ENCODE measurements around the gene IQCB1. TPM values are rescaled to one million over a fixed set of nuclear protein-coding genes. Genes with fewer than 3 reads are reported as not detected.

IQCB1 gene
- total RNA-seq, 5 donors from 2014 or later (not counting 1 experiment from before 2014, with no cell fraction given): 24.9 to 44.5 (median 25.9) TPM

DNA sequence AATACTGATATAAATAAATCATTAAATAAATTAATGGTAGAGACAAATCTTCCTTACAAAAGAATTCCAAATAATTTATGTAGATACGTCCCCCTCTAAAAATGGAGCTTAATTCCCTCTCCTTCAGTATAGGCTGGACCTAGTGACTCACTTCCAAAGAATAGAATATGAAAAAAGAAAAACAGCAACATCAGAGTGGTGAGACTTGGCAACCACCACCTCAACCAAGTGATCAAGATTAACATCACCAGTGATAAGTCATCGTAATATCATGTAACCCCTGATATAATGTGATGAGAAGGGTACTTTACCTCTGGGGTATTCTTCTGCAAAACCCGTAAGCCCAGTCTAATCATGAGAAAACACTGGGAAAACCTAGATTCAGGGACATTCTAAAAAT lies 98.7 kb downstream of the IQCB1 start:
- Mint-ChIP-seq H3K27ac (no peak overlapping the region), H3K27me3 (no peaks in the 10 kb centered on the region), H3K4me1 (peaks cover 54 to 66% (median 60%) of the 10 kb centered on the region in 3 donors), H3K36me3 (peaks cover 40% of the 10 kb centered on the region), H3K9me3 (no peaks in the 10 kb centered on the region), H3K4me3 (no peak overlapping the region)
- CTCF ChIA-PET: interaction anchor here in 1 of 2 donors (0.6 kb wide), 1 partner anchor 21 kb away, joined by 6 read pairs; no protein-coding TSS in a partner anchor
- WGBS (ENCODE audit: insufficient coverage): no CpG with 5 or more reads among the region's 3 CpGs
- Histone ChIP-seq H3K4me1 (ENCODE audit: control insufficient read depth in 1 of 2, extremely low read depth in 1 of 2, insufficient read depth in 2 of 2, low read length in 2 of 2) (peaks cover 0 to 2% of the 10 kb centered on the region in 2 experiments), H3K9me3 (no peaks in the 10 kb centered on the region), H3K4me3 (ENCODE audit: control insufficient read depth in 1 of 2, extremely low read depth in 1 of 2, low read length in 1 of 2) (no peak overlapping the region), H3K27ac (ENCODE audit: low read length) (no peak overlapping the region), H3K36me3 (ENCODE audit: control insufficient read depth in 2 of 2, extremely low read depth in 1 of 2, insufficient read depth in 1 of 2, low read length in 1 of 2) (peaks cover 0 to 4% of the 10 kb centered on the region in 2 donors), H3K27me3 (replicated peaks in 1 of 2; ENCODE audit: control insufficient read depth in 2 of 2, extremely low read depth in 1 of 2, insufficient read depth in 2 of 2, low read length in 1 of 2) (no peaks in the 10 kb centered on the region)
- DNase-seq (no peak), ATAC-seq (replicated peaks in 1 of 4) (no peak)
- POLR2A ChIA-PET: interaction anchor here in 1 of 2 donors (0.7 kb wide), 1 partner anchor 9 kb away, joined by 3 read pairs; no protein-coding TSS in a partner anchor

DNA sequence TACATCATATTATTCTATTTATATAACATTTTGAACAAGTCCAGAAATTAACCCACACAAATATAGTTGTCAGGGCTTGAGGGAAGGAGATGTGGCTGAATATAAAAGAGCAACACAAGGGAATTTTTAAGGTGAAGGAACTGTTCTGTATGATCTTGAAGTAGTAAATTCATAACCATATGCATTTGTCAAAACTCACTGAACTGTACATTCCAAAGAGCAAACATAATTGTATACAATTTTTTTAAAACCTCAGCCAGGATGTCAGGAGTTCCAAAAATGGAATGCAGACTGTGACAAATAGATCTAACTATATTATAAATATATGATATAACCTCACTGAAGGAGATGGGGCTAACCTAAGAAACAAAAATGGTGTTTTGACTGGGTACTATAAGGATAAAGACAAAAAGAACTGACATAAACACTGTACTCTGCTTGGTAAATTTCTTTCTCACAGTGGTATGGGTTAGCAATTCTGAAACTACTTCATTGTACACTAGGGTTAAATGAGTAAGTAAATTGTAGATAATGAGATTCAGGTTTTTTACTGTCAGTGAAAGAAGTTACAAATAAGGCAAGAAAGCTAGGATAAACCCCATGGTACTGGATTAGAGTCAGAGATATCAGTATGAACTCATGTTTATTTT lies 99.7 kb downstream of the IQCB1 start:
- peaks cover 52 to 61% (median 55%) of the 10 kb centered on the region in 3 donors for H3K4me1 Mint-ChIP-seq

DNA sequence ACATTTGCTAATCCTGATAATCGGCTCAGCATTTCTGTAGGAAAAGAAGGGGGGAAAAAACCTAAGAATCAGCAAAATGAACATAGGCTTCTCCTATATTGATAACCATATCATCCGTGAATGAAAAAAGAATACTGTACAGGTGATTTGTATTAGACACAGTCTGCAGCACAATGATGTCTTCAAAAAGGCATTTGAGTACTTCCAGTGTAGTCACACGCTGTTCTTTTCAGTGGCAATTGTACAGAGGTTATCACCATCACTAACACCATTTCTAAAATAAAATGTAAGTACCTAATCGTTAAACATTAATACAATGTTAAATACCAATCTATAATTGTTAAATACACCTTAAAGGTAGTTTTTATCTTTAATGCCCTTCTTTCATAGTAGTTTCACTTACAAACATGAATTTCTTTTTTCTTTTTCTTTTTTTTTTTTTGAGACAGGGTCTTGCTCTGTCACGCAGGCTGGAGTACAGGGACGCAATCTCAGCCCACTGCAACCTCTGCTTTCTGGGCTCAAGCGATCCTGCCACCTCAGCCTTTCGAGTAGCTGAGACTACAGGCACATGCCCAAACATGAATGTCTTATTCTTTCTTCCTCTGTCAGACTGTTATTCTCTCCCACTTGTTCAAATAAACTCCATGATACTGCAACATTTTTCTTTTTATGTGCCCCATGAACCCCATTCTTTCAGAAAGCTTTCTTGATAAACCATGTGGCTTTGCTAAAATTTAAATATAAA lies 103.7 kb downstream of the IQCB1 start:
- no peak for ATAC-seq (replicated peaks in 1 of 4)
- H3K27me3 Mint-ChIP-seq: no peaks in the 10 kb centered on the region
- WGBS (ENCODE audit: insufficient coverage): 100% methylated on average over 4 of the region's 8 CpGs
- POLR2A ChIA-PET: no interaction called here
- CTCF ChIA-PET: interaction anchor here in 1 of 2 donors (0.6 kb wide), 1 partner anchor 9 kb away, joined by 3 read pairs; no protein-coding TSS in a partner anchor
- Histone ChIP-seq H3K4me3 (ENCODE audit: control insufficient read depth in 1 of 2, extremely low read depth in 1 of 2, low read length in 1 of 2) (no peak overlapping the region), H3K36me3 (ENCODE audit: control insufficient read depth in 2 of 2, extremely low read depth in 1 of 2, insufficient read depth in 1 of 2, low read length in 1 of 2) (peaks cover 0 to 30% of the 10 kb centered on the region in 2 donors), H3K4me1 (ENCODE audit: control insufficient read depth in 1 of 2, extremely low read depth in 1 of 2, insufficient read depth in 2 of 2, low read length in 2 of 2) (no peaks in the 10 kb centered on the region), H3K27ac (ENCODE audit: low read length) (no peak overlapping the region), H3K9me3 (no peaks in the 10 kb centered on the region), H3K27me3 (replicated peaks in 1 of 2; ENCODE audit: control insufficient read depth in 2 of 2, extremely low read depth in 1 of 2, insufficient read depth in 2 of 2, low read length in 1 of 2) (no peaks in the 10 kb centered on the region)
- H3K4me1 Mint-ChIP-seq: peaks cover 25 to 32% (median 28%) of the 10 kb centered on the region in 3 donors
- no peak overlapping the region for H3K27ac Mint-ChIP-seq
- no peak overlapping the region for H3K4me3 Mint-ChIP-seq
- H3K9me3 Mint-ChIP-seq: no peaks in the 10 kb centered on the region
- H3K36me3 Mint-ChIP-seq: peaks cover 47% of the 10 kb centered on the region
- no peak for DNase-seq

More for the DNA sequence above, 99.7 kb downstream of the IQCB1 start:
- ChIA-PET POLR2A (interaction anchor here (0.5 to 1.4 kb wide), 2 partner anchors 13 to 28 kb away, joined by 3 to 7 read pairs; no protein-coding TSS in a partner anchor), CTCF (no interaction called here)
- Mint-ChIP-seq H3K27me3 (no peaks in the 10 kb centered on the region), H3K9me3 (no peaks in the 10 kb centered on the region), H3K36me3 (peaks cover 43% of the 10 kb centered on the region), H3K27ac (no peak overlapping the region), H3K4me3 (no peak overlapping the region)
- Histone ChIP-seq H3K4me3 (ENCODE audit: control insufficient read depth in 1 of 2, extremely low read depth in 1 of 2, low read length in 1 of 2) (no peak overlapping the region), H3K9me3 (no peaks in the 10 kb centered on the region), H3K4me1 (ENCODE audit: control insufficient read depth in 1 of 2, extremely low read depth in 1 of 2, insufficient read depth in 2 of 2, low read length in 2 of 2) (peaks cover 0 to 2% of the 10 kb centered on the region in 2 experiments), H3K36me3 (ENCODE audit: control insufficient read depth in 2 of 2, extremely low read depth in 1 of 2, insufficient read depth in 1 of 2, low read length in 1 of 2) (peaks cover 0 to 9% of the 10 kb centered on the region in 2 donors), H3K27ac (ENCODE audit: low read length) (no peak overlapping the region), H3K27me3 (replicated peaks in 1 of 2; ENCODE audit: control insufficient read depth in 2 of 2, extremely low read depth in 1 of 2, insufficient read depth in 2 of 2, low read length in 1 of 2) (no peaks in the 10 kb centered on the region)
- ATAC-seq (replicated peaks in 1 of 4) (no peak), DNase-seq (no peak)

DNA sequence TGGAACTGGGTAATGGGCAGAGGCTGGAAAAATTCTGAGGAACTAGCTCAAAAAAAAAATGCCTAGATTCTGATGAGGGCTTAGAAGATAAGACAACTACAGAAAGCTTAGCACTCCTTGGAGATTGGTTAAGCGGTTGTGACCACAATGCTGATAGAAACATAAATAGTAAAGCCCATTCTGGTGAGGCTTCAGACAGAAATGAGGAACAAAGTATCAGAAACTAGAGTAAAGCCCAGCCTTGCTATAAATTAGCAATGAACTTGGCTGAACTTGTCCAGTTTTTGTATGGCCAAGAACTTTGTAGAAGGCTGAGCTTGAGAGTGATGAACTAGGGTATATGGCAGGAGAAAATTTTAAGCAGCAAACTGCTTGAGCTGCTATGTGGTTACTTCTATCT lies 110.7 kb downstream of the IQCB1 start:
- no peak overlapping the region for H3K27ac Mint-ChIP-seq

DNA sequence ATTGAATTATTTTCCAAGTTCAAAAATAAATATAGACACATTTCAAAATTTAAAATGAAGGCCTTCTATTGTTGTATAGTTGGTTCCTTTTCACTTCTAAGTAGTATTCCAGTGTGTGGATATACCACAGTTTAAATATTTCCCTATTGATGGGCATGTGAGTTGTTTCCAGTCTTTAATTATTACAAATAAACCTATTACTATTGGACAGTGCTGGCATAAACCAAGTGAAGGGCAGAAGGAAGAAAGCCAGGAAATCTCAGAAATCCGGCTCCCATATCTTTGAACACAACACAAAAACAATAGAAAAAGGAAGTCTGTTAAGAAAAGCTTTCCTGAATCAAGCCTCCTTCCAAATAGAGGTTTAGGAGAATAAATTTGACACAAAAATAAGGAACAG lies 111.4 kb downstream of the IQCB1 start:
- Mint-ChIP-seq H3K27ac (no peak overlapping the region), H3K4me3 (no peak overlapping the region), H3K27me3 (no peaks in the 10 kb centered on the region), H3K9me3 (no peaks in the 10 kb centered on the region), H3K36me3 (peaks cover 68% of the 10 kb centered on the region), H3K4me1 (peaks cover 7 to 9% (median 8%) of the 10 kb centered on the region in 3 donors)
- Histone ChIP-seq H3K4me1 (ENCODE audit: control insufficient read depth in 1 of 2, extremely low read depth in 1 of 2, insufficient read depth in 2 of 2, low read length in 2 of 2) (peaks cover 0 to under 1% of the 10 kb centered on the region in 2 experiments), H3K27ac (ENCODE audit: low read length) (no peak overlapping the region), H3K27me3 (replicated peaks in 1 of 2; ENCODE audit: control insufficient read depth in 2 of 2, extremely low read depth in 1 of 2, insufficient read depth in 2 of 2, low read length in 1 of 2) (no peaks in the 10 kb centered on the region), H3K36me3 (ENCODE audit: control insufficient read depth in 2 of 2, extremely low read depth in 1 of 2, insufficient read depth in 1 of 2, low read length in 1 of 2) (peaks cover 0 to 62% of the 10 kb centered on the region in 2 donors), H3K4me3 (ENCODE audit: control insufficient read depth in 1 of 2, extremely low read depth in 1 of 2, low read length in 1 of 2) (no peak overlapping the region), H3K9me3 (no peaks in the 10 kb centered on the region)
- DNase-seq: no peak
- no CpG with 5 or more reads among the region's 1 CpG for WGBS (ENCODE audit: insufficient coverage)
- CTCF ChIA-PET: no interaction called here
- no peak for ATAC-seq (replicated peaks in 1 of 4)
- POLR2A ChIA-PET: interaction anchor here in 1 of 2 donors (1.2 kb wide), 1 partner anchor 25 kb away, joined by 4 read pairs; no protein-coding TSS in a partner anchor

More for the DNA sequence above, 110.7 kb downstream of the IQCB1 start:
- Mint-ChIP-seq H3K36me3 (peaks cover 71% of the 10 kb centered on the region), H3K9me3 (no peaks in the 10 kb centered on the region), H3K27me3 (no peaks in the 10 kb centered on the region), H3K4me1 (peaks cover 4 to 6% (median 4%) of the 10 kb centered on the region in 3 donors), H3K4me3 (no peak overlapping the region)
- ATAC-seq (replicated peaks in 1 of 4) (no peak), DNase-seq (no peak)
- ChIA-PET CTCF (interaction anchor here in 1 of 2 donors (0.6 kb wide), 1 partner anchor 781 kb away, joined by 4 read pairs; no protein-coding TSS in a partner anchor), POLR2A (interaction anchor here in 1 of 2 donors (1.2 kb wide), 1 partner anchor 24 kb away, joined by 4 read pairs; no protein-coding TSS in a partner anchor)
- peaks cover 0 to 69% of the 10 kb centered on the region in 2 donors for H3K36me3 ChIP-seq (ENCODE audit: control insufficient read depth in 2 of 2, extremely low read depth in 1 of 2, insufficient read depth in 1 of 2, low read length in 1 of 2)
- no peaks in the 10 kb centered on the region for H3K4me1 ChIP-seq (ENCODE audit: control insufficient read depth in 1 of 2, extremely low read depth in 1 of 2, insufficient read depth in 2 of 2, low read length in 2 of 2)
- no peak overlapping the region for H3K27ac ChIP-seq (ENCODE audit: low read length)
- H3K27me3 ChIP-seq (replicated peaks in 1 of 2; ENCODE audit: control insufficient read depth in 2 of 2, extremely low read depth in 1 of 2, insufficient read depth in 2 of 2, low read length in 1 of 2): no peaks in the 10 kb centered on the region
- WGBS (ENCODE audit: insufficient coverage): 88% methylated on average over 1 of the region's 1 CpG
- no peak overlapping the region for H3K4me3 ChIP-seq (ENCODE audit: control insufficient read depth in 1 of 2, extremely low read depth in 1 of 2, low read length in 1 of 2)
- H3K9me3 ChIP-seq: no peaks in the 10 kb centered on the region

DNA sequence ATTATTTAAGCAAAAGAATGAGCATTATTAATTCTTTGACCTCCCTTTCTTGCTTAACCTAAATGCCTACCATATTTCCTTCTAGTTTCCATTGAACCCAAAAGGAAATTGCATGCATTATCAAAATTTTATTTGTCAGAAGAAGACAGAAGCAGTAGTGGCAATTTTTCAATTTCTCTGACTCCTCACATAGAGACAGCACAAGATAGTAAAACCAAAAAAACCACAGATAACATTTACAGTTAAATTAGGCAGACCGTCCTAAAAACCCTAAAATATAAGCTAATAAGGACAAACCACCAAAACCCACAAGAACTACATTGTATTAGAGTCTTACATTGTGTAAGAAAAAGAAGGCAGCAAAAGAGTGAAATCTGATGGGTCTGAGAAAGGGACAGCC lies 112.4 kb downstream of the IQCB1 start:
- no CpG with 5 or more reads among the region's 1 CpG for WGBS (ENCODE audit: insufficient coverage)
- no peaks in the 10 kb centered on the region for H3K9me3 ChIP-seq
- ChIA-PET POLR2A (interaction anchor here in 1 of 2 donors (0.5 to 0.6 kb wide), 3 partner anchors 12 to 1625 kb away, joined by 3 to 14 read pairs (median 3); no protein-coding TSS in a partner anchor), CTCF (no interaction called here)
- ATAC-seq (replicated peaks in 1 of 4) (no peak), DNase-seq (no peak)
- Mint-ChIP-seq H3K36me3 (peaks cover 68% of the 10 kb centered on the region), H3K27ac (no peak overlapping the region), H3K4me1 (peaks cover 17 to 19% (median 19%) of the 10 kb centered on the region in 3 donors), H3K27me3 (no peaks in the 10 kb centered on the region), H3K9me3 (no peaks in the 10 kb centered on the region), H3K4me3 (no peak overlapping the region)
- peaks cover 3 to 4% of the 10 kb centered on the region in 2 experiments for H3K4me1 ChIP-seq (ENCODE audit: control insufficient read depth in 1 of 2, extremely low read depth in 1 of 2, insufficient read depth in 2 of 2, low read length in 2 of 2)
- H3K27me3 ChIP-seq (replicated peaks in 1 of 2; ENCODE audit: control insufficient read depth in 2 of 2, extremely low read depth in 1 of 2, insufficient read depth in 2 of 2, low read length in 1 of 2): no peaks in the 10 kb centered on the region
- no peak overlapping the region for H3K4me3 ChIP-seq (ENCODE audit: control insufficient read depth in 1 of 2, extremely low read depth in 1 of 2, low read length in 1 of 2)
- H3K36me3 ChIP-seq (ENCODE audit: control insufficient read depth in 2 of 2, extremely low read depth in 1 of 2, insufficient read depth in 1 of 2, low read length in 1 of 2): peaks cover 0 to 56% of the 10 kb centered on the region in 2 donors
- H3K27ac ChIP-seq (ENCODE audit: low read length): no peak overlapping the region

Data from T-cell (primary cell).